ENCODE measurements around the gene HGS. TPM values are rescaled to one million over a fixed set of nuclear protein-coding genes. Genes with fewer than 3 reads are reported as not detected.

Gene HGS
- total RNA-seq, 1 experiment from 2014 or later: 187 TPM

GRCh38 chr17:81720267-81721071, 36.7 kb downstream of the HGS start:
- Histone ChIP-seq H3K27me3 (replicated peaks; ENCODE audit: insufficient read depth, low read depth, low read length, poor library complexity) (no peaks in the 10 kb centered on the region), H3K4me3 (ENCODE audit: low read depth, low read length, poor library complexity, severe bottlenecking) (no peak overlapping the region), H3K27ac (ENCODE audit: low read depth, low read length, poor library complexity, severe bottlenecking) (no peak overlapping the region), H3K9me3 (ENCODE audit: low read depth, low read length, poor library complexity, severe bottlenecking) (no peaks in the 10 kb centered on the region), H3K4me1 (ENCODE audit: insufficient read depth, low read length, poor library complexity, severe bottlenecking) (peaks cover 11% of the 10 kb centered on the region), H3K36me3 (ENCODE audit: insufficient read depth, low read length, poor library complexity, severe bottlenecking) (peaks cover 12% of the 10 kb centered on the region)
- CTCF ChIA-PET: no interaction called here
- no peak for TF ChIP-seq EZH2 (IDR thresholded peaks at IDR 0.05; ENCODE audit: borderline replicate concordance, low read depth, low read length, poor library complexity, severe bottlenecking)
- no peak for TF ChIP-seq CTCF (conservative IDR thresholded peaks at IDR 0.05; ENCODE audit: low read depth, low read length)
- BruUV-seq (replicated peaks): no TSS peak
- intact Hi-C loops (cut with micrococcal nuclease; ENCODE audit: unreplicated experiment): no loop called here
- POLR2A ChIA-PET (ENCODE audit: low non-redundant PET): no interaction called here
- no peak for DNase-seq (ENCODE audit: low spot score)

GRCh38 chr17:81722184-81723120, 38.6 kb downstream of the HGS start:
- ChIA-PET POLR2A (ENCODE audit: low non-redundant PET) (no interaction called here), CTCF (no interaction called here)
- Histone ChIP-seq H3K4me3 (ENCODE audit: low read depth, low read length, poor library complexity, severe bottlenecking) (no peak overlapping the region), H3K36me3 (ENCODE audit: insufficient read depth, low read length, poor library complexity, severe bottlenecking) (peaks cover 5% of the 10 kb centered on the region), H3K27me3 (replicated peaks; ENCODE audit: insufficient read depth, low read depth, low read length, poor library complexity) (no peaks in the 10 kb centered on the region), H3K9me3 (ENCODE audit: low read depth, low read length, poor library complexity, severe bottlenecking) (no peaks in the 10 kb centered on the region), H3K27ac (ENCODE audit: low read depth, low read length, poor library complexity, severe bottlenecking) (no peak overlapping the region), H3K4me1 (ENCODE audit: insufficient read depth, low read length, poor library complexity, severe bottlenecking) (peaks cover 11% of the 10 kb centered on the region)
- intact Hi-C loops (cut with micrococcal nuclease; ENCODE audit: unreplicated experiment): no loop called here
- no peak for DNase-seq (ENCODE audit: low spot score)
- TF ChIP-seq EZH2 (IDR thresholded peaks at IDR 0.05; ENCODE audit: borderline replicate concordance, low read depth, low read length, poor library complexity, severe bottlenecking) (no peak), CTCF (conservative IDR thresholded peaks at IDR 0.05; ENCODE audit: low read depth, low read length) (no peak)
- BruUV-seq (replicated peaks): no TSS peak

- Histone ChIP-seq H3K9me3 (ENCODE audit: low read depth, low read length, poor library complexity, severe bottlenecking) (no peaks in the 10 kb centered on the region), H3K27ac (ENCODE audit: low read depth, low read length, poor library complexity, severe bottlenecking) (no peak overlapping the region), H3K36me3 (ENCODE audit: insufficient read depth, low read length, poor library complexity, severe bottlenecking) (no peaks in the 10 kb centered on the region), H3K27me3 (replicated peaks; ENCODE audit: insufficient read depth, low read depth, low read length, poor library complexity) (no peaks in the 10 kb centered on the region), H3K4me3 (ENCODE audit: low read depth, low read length, poor library complexity, severe bottlenecking) (no peak overlapping the region), H3K4me1 (ENCODE audit: insufficient read depth, low read length, poor library complexity, severe bottlenecking) (peaks cover 11% of the 10 kb centered on the region)
- POLR2A ChIA-PET (ENCODE audit: low non-redundant PET): no interaction called here
- no peak for DNase-seq (ENCODE audit: low spot score)
- intact Hi-C loops (cut with micrococcal nuclease; ENCODE audit: unreplicated experiment): no loop called here
- no TSS peak for BruUV-seq (replicated peaks)
- TF ChIP-seq CTCF (conservative IDR thresholded peaks at IDR 0.05; ENCODE audit: low read depth, low read length) (no peak), EZH2 (IDR thresholded peaks at IDR 0.05; ENCODE audit: borderline replicate concordance, low read depth, low read length, poor library complexity, severe bottlenecking) (no peak)
- CTCF ChIA-PET: no interaction called here
These were observed 39.9 kb downstream of the HGS start for GRCh38 chr17:81723651-81724209.

Data from A673 (cell line).